Stimulated activated CD8-positive, alpha-beta memory T cell treated with anti-CD3 and anti-CD28 coated beads, Interleukin-15, amount 100 ng/mL, for 1 hour (primary cell): ENCODE data around the gene TP53BP1.
A peak's percentile ranks its signal among the peaks of the same experiment; 100 is the strongest.
"Not testable (repeated sequence)": the region's sequence is repeated elsewhere in the genome, so short reads cannot be mapped to it uniquely, and the experiment has no call there.

Experiments
- DNase-seq: peaks from one replicate; pipeline ENCODE4 v3.0.0-alpha.2; 2020; ENCODE audit warnings: low read depth

The TP53BP1 gene

GRCh38 chr15:43420435-43420834, 72.5 kb downstream of the TP53BP1 start:
- no peak for DNase-seq

DNA sequence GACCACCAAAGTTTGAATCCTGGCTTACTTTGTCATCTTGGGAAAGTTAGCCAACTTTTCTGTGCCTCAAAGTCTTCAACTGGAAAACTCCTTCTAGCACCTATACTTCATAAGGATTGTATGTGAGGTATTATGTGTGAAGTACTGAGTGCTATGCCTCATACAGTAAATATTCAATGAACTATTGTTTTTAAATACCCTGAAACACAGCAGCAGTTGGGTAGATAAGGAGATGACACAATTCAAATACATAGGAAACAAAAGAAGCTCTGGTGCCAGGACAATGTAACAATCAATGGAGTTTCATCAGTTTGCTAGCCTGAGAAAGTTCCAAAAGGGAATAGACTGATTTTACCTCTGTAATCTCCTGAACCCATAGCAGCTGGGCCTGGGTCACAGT, 78.8 kb downstream of the TP53BP1 start:
- DNase-seq = no peak

- DNase-seq = no peak
Observed at GRCh38 chr15:43412096-43412495, 80.9 kb downstream of the TP53BP1 start.

GRCh38 chr15:43410572-43411214, 82.3 kb downstream of the TP53BP1 start:
- DNase-seq = no peak

GRCh38 chr15:43408789-43409188, 84.2 kb downstream of the TP53BP1 start:
- DNase-seq = no peak

- DNase-seq = no peak
Observed at GRCh38 chr15:43406808-43407207, 86.1 kb downstream of the TP53BP1 start.

GRCh38 chr15:43406189-43406588, 86.8 kb downstream of the TP53BP1 start:
- DNase-seq = no peak

GRCh38 chr15:43404130-43404529, 88.8 kb downstream of the TP53BP1 start:
- no peak for DNase-seq

DNA sequence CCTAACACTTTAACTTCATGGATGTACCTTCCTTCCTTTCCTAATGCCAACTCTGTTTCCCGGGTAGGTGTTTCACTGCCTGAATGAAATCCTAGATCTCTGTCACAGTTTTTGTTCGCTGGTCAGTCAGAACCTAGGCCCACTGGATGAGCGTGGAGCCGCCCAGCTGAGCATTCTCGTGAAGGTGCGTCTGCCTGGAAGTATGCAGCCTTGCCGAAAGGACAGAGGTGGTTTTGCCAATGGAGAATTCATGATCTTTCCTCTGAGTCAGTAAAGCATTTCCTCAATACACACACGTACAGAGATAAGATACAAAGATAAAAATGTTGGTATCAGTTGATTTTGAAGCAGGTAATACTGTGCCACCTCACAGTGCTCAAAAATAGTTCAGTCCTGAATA, 89.3 kb downstream of the TP53BP1 start:
- no peak for DNase-seq

DNA sequence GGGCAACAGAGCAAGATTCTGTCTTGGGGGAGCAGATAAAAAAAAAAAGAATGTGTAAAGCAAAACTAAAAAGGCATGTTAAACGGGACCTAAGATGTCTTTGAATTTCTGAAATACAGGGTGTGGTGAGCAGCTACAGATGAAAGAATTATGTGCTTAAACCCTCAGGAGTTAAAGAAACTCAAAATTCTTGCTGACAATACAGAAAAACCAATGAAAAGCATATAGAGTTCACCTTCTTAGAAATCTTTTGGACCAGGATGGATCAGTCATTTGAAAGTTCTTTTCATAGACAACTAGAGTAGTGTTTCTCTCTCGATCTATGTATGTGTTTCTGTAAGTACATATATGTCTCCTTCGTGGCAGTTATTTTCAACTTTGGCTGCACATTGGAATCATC, 90.7 kb downstream of the TP53BP1 start:
- no peak for DNase-seq

GRCh38 chr15:43393592-43393991, 99.4 kb downstream of the TP53BP1 start:
- DNase-seq = not testable (repeated sequence)

GRCh38 chr15:43390723-43391122, 102.2 kb downstream of the TP53BP1 start:
- DNase-seq = no peak

- no peak for DNase-seq
Observed at GRCh38 chr15:43383070-43383469, 109.9 kb downstream of the TP53BP1 start.

GRCh38 chr15:43382310-43382709, 110.6 kb downstream of the TP53BP1 start:
- DNase-seq = no peak

DNA sequence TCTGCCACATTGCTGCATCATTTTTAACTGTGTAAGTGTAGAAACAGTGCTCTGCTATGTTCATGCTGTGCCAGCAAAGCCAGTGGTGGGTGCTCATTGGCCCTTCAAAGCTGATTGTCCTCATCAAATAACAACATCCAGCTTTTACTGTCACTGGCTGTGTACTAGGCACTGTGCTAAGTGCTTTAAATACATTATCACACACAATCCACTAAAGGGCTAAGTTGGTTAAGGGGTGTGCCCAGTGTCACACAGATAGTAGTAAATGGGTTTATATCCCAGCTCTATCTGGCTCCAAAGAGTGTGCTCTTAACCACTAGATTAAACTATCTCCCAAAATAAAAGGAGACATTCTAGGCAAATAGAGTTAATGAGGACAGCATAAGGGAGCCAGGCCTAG, 114.4 kb downstream of the TP53BP1 start:
- DNase-seq = no peak

GRCh38 chr15:43376017-43376705, 116.8 kb downstream of the TP53BP1 start:
- DNase-seq = peak; percentile 4

- peak; percentile 46 for DNase-seq
Observed at GRCh38 chr15:43370975-43371974, 121.7 kb downstream of the TP53BP1 start, which contains the start of the genes TUBGCP4 and ZSCAN29. Gene TUBGCP4, plus strand, starts transcription at chr15:43371101. Its CDS starts 254 bp downstream, at chr15:43371355. Gene ZSCAN29, minus strand, starts transcription at chr15:43371043. Its CDS starts 1,130 bp downstream, at chr15:43369913.

GRCh38 chr15:43370310-43370974, 122.5 kb downstream of the TP53BP1 start:
- no peak for DNase-seq

DNA sequence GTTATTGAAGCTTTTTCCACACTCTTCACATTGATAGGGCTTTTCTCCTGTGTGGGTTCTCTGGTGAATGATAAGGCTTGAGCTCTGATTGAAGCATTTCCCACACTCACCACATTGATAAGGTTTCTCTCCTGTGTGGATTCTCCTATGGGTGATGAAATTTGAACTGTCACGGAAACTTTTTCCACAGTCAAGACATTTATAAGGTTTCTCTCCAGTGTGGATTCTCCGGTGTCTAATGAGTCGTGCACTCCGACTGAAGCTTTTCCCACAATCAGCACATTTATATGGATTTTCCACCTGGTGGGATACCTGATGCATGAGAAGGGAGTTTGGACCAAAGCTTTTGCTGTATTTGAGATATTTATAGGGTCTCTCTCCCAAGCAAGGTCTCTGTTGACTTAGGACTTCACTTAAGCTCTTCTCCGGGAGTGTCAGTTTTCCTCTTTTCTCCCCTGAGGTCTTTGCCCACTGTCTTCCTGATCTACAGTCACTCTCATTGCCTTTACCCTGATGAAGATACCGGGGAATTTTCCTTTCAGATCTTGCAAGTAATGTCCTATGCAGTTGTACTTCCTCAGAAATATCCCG, 131.5 kb downstream of the TP53BP1 start:
- DNase-seq = no peak

- DNase-seq = no peak
Observed at GRCh38 chr15:43360821-43361220, 132.1 kb downstream of the TP53BP1 start.
